Measurements from ENCODE around the gene PTPA. TPM values are rescaled to one million over a fixed set of nuclear protein-coding genes. Genes with fewer than 3 reads are reported as not detected.

The PTPA gene
- total RNA-seq, 2 donors from 2014 or later: 94.5 to 142 TPM

GRCh38 chr9:129178568-129179382 is 67.6 kb downstream of the PTPA start:
- peak; percentile 60 for DNase-seq
- H3K9ac ChIP-seq (ENCODE audit: low read depth in 2 of 2, low read length in 2 of 2): peak overlapping the region in 1 of 2 donors; percentile 43

GRCh38 chr9:129181246-129181645 is 70.0 kb downstream of the PTPA start:
- H3K27me3 ChIP-seq: no peaks in the 10 kb centered on the region
- peaks cover 31% of the 10 kb centered on the region for H3K4me1 ChIP-seq
- no peak overlapping the region for H3K4me3 ChIP-seq
- peak overlapping the region; percentile 58 for H3K27ac ChIP-seq
- no peak for TF ChIP-seq CTCF (IDR thresholded peaks at IDR 0.05)
- DNase-seq: no peak
- intact Hi-C loops (cut with DNase I): no loop called here
- H3K9ac ChIP-seq (ENCODE audit: low read depth in 2 of 2, low read length in 2 of 2): no peak overlapping the region
- no peaks in the 10 kb centered on the region for H3K36me3 ChIP-seq
- no peaks in the 10 kb centered on the region for H3K9me3 ChIP-seq

More at GRCh38 chr9:129178568-129179382, 67.6 kb downstream of the PTPA start:
- peak overlapping the region; percentile 87 for H3K27ac ChIP-seq
- intact Hi-C loops (cut with DNase I): no loop called here
- no peaks in the 10 kb centered on the region for H3K9me3 ChIP-seq
- peak overlapping the region; percentile 75 for H3K4me3 ChIP-seq
- no peaks in the 10 kb centered on the region for H3K27me3 ChIP-seq
- no peaks in the 10 kb centered on the region for H3K36me3 ChIP-seq
- TF ChIP-seq CTCF (IDR thresholded peaks at IDR 0.05): no peak
- H3K4me1 ChIP-seq: peaks cover 26% of the 10 kb centered on the region

- H3K27ac ChIP-seq: peak overlapping the region; percentile 30
- no peak overlapping the region for H3K9ac ChIP-seq (ENCODE audit: low read depth in 2 of 2, low read length in 2 of 2)
- peak; percentile 69 for DNase-seq
- intact Hi-C loops (cut with DNase I): no loop called here
- H3K36me3 ChIP-seq: no peaks in the 10 kb centered on the region
- H3K9me3 ChIP-seq: no peaks in the 10 kb centered on the region
- peaks cover 31% of the 10 kb centered on the region for H3K4me1 ChIP-seq
- no peaks in the 10 kb centered on the region for H3K27me3 ChIP-seq
- no peak for TF ChIP-seq CTCF (IDR thresholded peaks at IDR 0.05)
- no peak overlapping the region for H3K4me3 ChIP-seq
These were observed 70.9 kb downstream of the PTPA start for GRCh38 chr9:129182122-129182521.

- H3K4me3 ChIP-seq: no peak overlapping the region
These were observed 71.6 kb downstream of the PTPA start for GRCh38 chr9:129182625-129183494.

More at GRCh38 chr9:129182625-129183494, 71.6 kb downstream of the PTPA start:
- intact Hi-C loops (cut with DNase I): no loop called here
- peak; percentile 71 for DNase-seq
- peak; percentile 44 for TF ChIP-seq CTCF (IDR thresholded peaks at IDR 0.05)
- H3K27me3 ChIP-seq: no peaks in the 10 kb centered on the region
- peaks cover 31% of the 10 kb centered on the region for H3K4me1 ChIP-seq
- peak overlapping the region; percentile 30 for H3K27ac ChIP-seq
- no peak overlapping the region for H3K9ac ChIP-seq (ENCODE audit: low read depth in 2 of 2, low read length in 2 of 2)
- no peaks in the 10 kb centered on the region for H3K9me3 ChIP-seq
- H3K36me3 ChIP-seq: no peaks in the 10 kb centered on the region
